Spinal cord (tissue), 10 donors: Measurements from ENCODE around the gene RPL10. TPM values are rescaled to one million over a fixed set of nuclear protein-coding genes. Genes with fewer than 3 reads are reported as not detected.
A peak's percentile ranks its signal among the peaks of the same experiment; 100 is the strongest.

Experiments
- DNase-seq, 6 donors: peaks; one replicate each; pipeline versions ENCODE4 v3.0.0 to v3.0.0-alpha.2; 2013 to 2015; ENCODE audit warnings: low spot score in 6 of 6, low read depth in 4 of 6
- H3K27ac ChIP-seq: one replicate; pipeline ENCODE4 v1.5.1; 2013; ENCODE audit warnings: low read depth, low read length, control low read depth
- H3K27me3 ChIP-seq: one replicate; pipeline ENCODE4 v1.6.1; 2013; ENCODE audit warnings: low read length; ENCODE audit not compliant: control insufficient read depth, insufficient read depth
- H3K36me3 ChIP-seq: one replicate; pipeline ENCODE4 v1.6.1; 2013; ENCODE audit warnings: low read length; ENCODE audit not compliant: control insufficient read depth, insufficient read depth
- H3K4me1 ChIP-seq: one replicate; pipeline ENCODE4 v1.6.1; 2013; ENCODE audit warnings: low read length; ENCODE audit not compliant: control insufficient read depth, insufficient read depth
- H3K4me3 ChIP-seq: one replicate; pipeline ENCODE4 v1.5.1; 2013; ENCODE audit warnings: low read depth, low read length, control low read depth
- H3K9me3 ChIP-seq: one replicate; pipeline ENCODE4 v1.6.1; 2013; ENCODE audit warnings: low read length; ENCODE audit not compliant: control insufficient read depth, insufficient read depth
- WGBS: methylation state at CpG from one replicate; pipeline ENCODE4 v1.1.5; 2013; ENCODE audit warnings: missing lambda C conversion rate; ENCODE audit not compliant: insufficient coverage; 5-methylcytosine and 5-hydroxymethylcytosine counted together
- polyA plus RNA-seq, 2 donors: library from polyadenylated mRNA; unstranded; fragments of 120-200 nt; gene quantifications; one replicate each; pipeline ENCODE4 v1.2.1, GENCODE V29; 2013; ENCODE audit not compliant: insufficient read length in 2 of 2
- total RNA-seq, 2 donors: library from RNA; depleted of rRNA in 1 of 2; stranded (reverse); fragments of 120-200 nt in 1 of 2; fragments of >200 nt in 1 of 2; gene quantifications; one replicate each; pipeline versions ENCODE4 v1.2.3 to v1.2.4, GENCODE V29; 2013 to 2014
- donor health status: healthy.

RPL10 gene
- total and polyA plus RNA-seq, 4 donors = 1,775 to 3,365 (median 2,025) TPM

GRCh38 chrX:154368630-154369448 lies 29.3 kb upstream of the RPL10 start:
- peaks cover 61% of the 10 kb centered on the region for H3K4me1 ChIP-seq
- 42% methylated on average over 10 of the region's 16 CpGs for WGBS

GRCh38 chrX:154369449-154370299 lies 28.5 kb upstream of the RPL10 start:
- H3K4me1 ChIP-seq = peaks cover 66% of the 10 kb centered on the region
- 43% methylated on average over 9 of the region's 13 CpGs for WGBS
- peak in 2 of 6 donors; percentile 78 to 90 for DNase-seq

More at GRCh38 chrX:154368630-154369448, 29.3 kb upstream of the RPL10 start:
- peak in 1 of 6 donors; percentile 42 for DNase-seq
- peak overlapping the region; percentile 45 for H3K4me3 ChIP-seq
- H3K9me3 ChIP-seq = no peaks in the 10 kb centered on the region
- peaks cover 51% of the 10 kb centered on the region for H3K36me3 ChIP-seq
- H3K27ac ChIP-seq = peak overlapping the region; percentile 92
- H3K27me3 ChIP-seq = no peaks in the 10 kb centered on the region

GRCh38 chrX:154370300-154371016 lies 27.7 kb upstream of the RPL10 start:
- Histone ChIP-seq H3K4me3 (peak overlapping the region; percentile 77), H3K27me3 (no peaks in the 10 kb centered on the region), H3K27ac (peak overlapping the region; percentile 91), H3K4me1 (peaks cover 70% of the 10 kb centered on the region), H3K36me3 (peaks cover 35% of the 10 kb centered on the region), H3K9me3 (no peaks in the 10 kb centered on the region)
- peak in 1 of 6 donors; percentile 62 for DNase-seq
- WGBS = 23% methylated on average over 63 of the region's 63 CpGs

More at GRCh38 chrX:154369449-154370299, 28.5 kb upstream of the RPL10 start:
- Histone ChIP-seq H3K4me3 (peak overlapping the region; percentile 77), H3K27ac (peak overlapping the region; percentile 92), H3K9me3 (no peaks in the 10 kb centered on the region), H3K27me3 (no peaks in the 10 kb centered on the region), H3K36me3 (peaks cover 42% of the 10 kb centered on the region)

GRCh38 chrX:154371017-154371788 lies 27.0 kb upstream of the RPL10 start:
- Histone ChIP-seq H3K4me3 (peak overlapping the region; percentile 77), H3K27ac (peak overlapping the region; percentile 80), H3K4me1 (peaks cover 70% of the 10 kb centered on the region), H3K9me3 (no peaks in the 10 kb centered on the region), H3K27me3 (no peaks in the 10 kb centered on the region), H3K36me3 (peaks cover 27% of the 10 kb centered on the region)
- WGBS = 18% methylated on average over 75 of the region's 77 CpGs
- peak in 3 of 6 donors; percentile 80 to 97 (median 96) for DNase-seq

GRCh38 chrX:154371789-154372300 lies 26.3 kb upstream of the RPL10 start:
- 38% methylated on average over 42 of the region's 43 CpGs for WGBS
- Histone ChIP-seq H3K27me3 (no peaks in the 10 kb centered on the region), H3K27ac (peak overlapping the region; percentile 52)

GRCh38 chrX:154372612-154373022 lies 25.6 kb upstream of the RPL10 start:
- H3K4me3 ChIP-seq = no peak overlapping the region
- H3K27ac ChIP-seq = no peak overlapping the region
- H3K27me3 ChIP-seq = no peaks in the 10 kb centered on the region
- no peaks in the 10 kb centered on the region for H3K9me3 ChIP-seq
- peaks cover 13% of the 10 kb centered on the region for H3K36me3 ChIP-seq
- no peak for DNase-seq
- H3K4me1 ChIP-seq = peaks cover 63% of the 10 kb centered on the region
- 42% methylated on average over 2 of the region's 5 CpGs for WGBS

More at GRCh38 chrX:154371789-154372300, 26.3 kb upstream of the RPL10 start:
- H3K4me1 ChIP-seq = peaks cover 65% of the 10 kb centered on the region
- peak overlapping the region; percentile 48 for H3K4me3 ChIP-seq
- DNase-seq = no peak
- H3K9me3 ChIP-seq = no peaks in the 10 kb centered on the region
- peaks cover 21% of the 10 kb centered on the region for H3K36me3 ChIP-seq

GRCh38 chrX:154373340-154374306 lies 24.6 kb upstream of the RPL10 start:
- WGBS = 41% methylated on average over 17 of the region's 23 CpGs
- no peaks in the 10 kb centered on the region for H3K9me3 ChIP-seq
- H3K4me1 ChIP-seq = peaks cover 58% of the 10 kb centered on the region
- H3K27ac ChIP-seq = no peak overlapping the region
- H3K36me3 ChIP-seq = peaks cover 5% of the 10 kb centered on the region
- H3K27me3 ChIP-seq = no peaks in the 10 kb centered on the region
- DNase-seq = peak in 2 of 6 donors; percentile 81 to 87
- H3K4me3 ChIP-seq = peak overlapping the region; percentile 24
